ENCODE data around the gene CSGALNACT2.

The CSGALNACT2 gene

GRCh38 chr10:43188702-43189101 lies 50.5 kb downstream of the CSGALNACT2 start:
- no peak for DNase-seq

- DNase-seq: no peak
Measured at GRCh38 chr10:43190289-43190688, 52.0 kb downstream of the CSGALNACT2 start.

- DNase-seq: no peak
Measured at GRCh38 chr10:43190775-43191174, 52.5 kb downstream of the CSGALNACT2 start.

- no peak for DNase-seq
Measured at GRCh38 chr10:43192884-43193283, 54.6 kb downstream of the CSGALNACT2 start.

GRCh38 chr10:43193496-43194080 lies 55.3 kb downstream of the CSGALNACT2 start:
- no peak for DNase-seq

GRCh38 chr10:43194266-43194665 lies 56.0 kb downstream of the CSGALNACT2 start:
- no peak for DNase-seq

GRCh38 chr10:43194859-43195258 lies 56.6 kb downstream of the CSGALNACT2 start:
- no peak for DNase-seq

- DNase-seq: no peak
Measured at GRCh38 chr10:43195557-43195956, 57.3 kb downstream of the CSGALNACT2 start.

GRCh38 chr10:43196131-43196980 lies 58.1 kb downstream of the CSGALNACT2 start:
- DNase-seq: no peak

- DNase-seq: no peak
Measured at GRCh38 chr10:43196981-43197833, 59.0 kb downstream of the CSGALNACT2 start.

- no peak for DNase-seq
Measured at GRCh38 chr10:43197834-43198681, 59.8 kb downstream of the CSGALNACT2 start.

GRCh38 chr10:43198682-43199005 lies 60.4 kb downstream of the CSGALNACT2 start:
- DNase-seq: no peak

- DNase-seq: no peak
Measured at GRCh38 chr10:43199088-43199683, 60.9 kb downstream of the CSGALNACT2 start.

GRCh38 chr10:43199684-43200537 lies 61.7 kb downstream of the CSGALNACT2 start:
- DNase-seq: no peak

- no peak for DNase-seq
Measured at GRCh38 chr10:43200538-43201390, 62.5 kb downstream of the CSGALNACT2 start.

GRCh38 chr10:43201545-43202131 lies 63.4 kb downstream of the CSGALNACT2 start:
- no peak for DNase-seq

GRCh38 chr10:43202224-43202656 lies 64.0 kb downstream of the CSGALNACT2 start:
- peak; percentile 56 for DNase-seq

GRCh38 chr10:43202657-43203447 lies 64.6 kb downstream of the CSGALNACT2 start:
- DNase-seq: peak; percentile 43
